HepG2 (cell line): ENCODE measurements around the gene P2RX5. TPM values are rescaled to one million over a fixed set of nuclear protein-coding genes. Genes with fewer than 3 reads are reported as not detected.

Experiments used
- ATF7-NPFF ChIP-seq: sonication (generic); formaldehyde crosslinking; IDR thresholded peaks from 2 replicates; pipeline ENCODE4 v1.8.1; 2023; ENCODE audit warnings: mild to moderate bottlenecking, low read depth, missing genetic modification reagents, moderate library complexity
- HDAC1 ChIP-seq: sonication (generic); formaldehyde crosslinking; IDR thresholded peaks from 2 replicates; pipeline ENCODE4 v1.5.1; 2020; ENCODE audit warnings: mild to moderate bottlenecking, missing genetic modification reagents
- HNRNPL ChIP-seq: fragments of 200-400 bp; formaldehyde crosslinking; IDR thresholded peaks from 2 replicates; pipeline ENCODE4 v1.6.1; 2017; ENCODE audit warnings: mild to moderate bottlenecking, low read depth, low read length
- HOXD1 ChIP-seq: sonication (generic); formaldehyde crosslinking; IDR thresholded peaks from 2 replicates; pipeline ENCODE4 v1.5.0; 2020; ENCODE audit warnings: missing genetic modification reagents
- KDM5A ChIP-seq: fragments of 200-600 bp; sonication (generic); IDR thresholded peaks from 2 replicates; pipeline ENCODE4 v1.7.0; 2018; ENCODE audit warnings: antibody characterized with exemption, mild to moderate bottlenecking, low read length, borderline replicate concordance
- KDM5B ChIP-seq: sonication (generic); formaldehyde crosslinking; IDR thresholded peaks from 2 replicates; pipeline ENCODE4 v1.4.0; 2020; ENCODE audit warnings: missing genetic modification reagents, mild to moderate bottlenecking, borderline replicate concordance
- MTERF4 ChIP-seq: sonication (generic); formaldehyde crosslinking; IDR thresholded peaks from 2 replicates; pipeline ENCODE4 v1.8.0; 2023; ENCODE audit warnings: mild to moderate bottlenecking, missing genetic modification reagents
- PATZ1 ChIP-seq: sonication (generic); formaldehyde crosslinking; IDR thresholded peaks from 2 replicates; pipeline ENCODE4 v1.4.0; 2020; ENCODE audit warnings: missing genetic modification reagents
- PHF5A ChIP-seq: IDR thresholded peaks from one replicate; pipeline ENCODE4 v1.6.1; 2018; ENCODE audit warnings: low read depth, missing genetic modification reagents; ENCODE audit not compliant: unreplicated experiment
- RORA ChIP-seq: sonication (generic); formaldehyde crosslinking; IDR thresholded peaks from 2 replicates; pipeline ENCODE4 v1.5.0; 2020; ENCODE audit warnings: mild to moderate bottlenecking, missing genetic modification reagents, moderate library complexity
- SETDB1 ChIP-seq: sonication (generic); formaldehyde crosslinking; IDR thresholded peaks from 2 replicates; pipeline ENCODE4 v1.5.1; 2020; ENCODE audit warnings: missing genetic modification reagents, mild to moderate bottlenecking, borderline replicate concordance
- SOX5 ChIP-seq: IDR thresholded peaks from 2 replicates; pipeline ENCODE4 v1.6.1; 2016; ENCODE audit warnings: borderline replicate concordance
- TGIF2 ChIP-seq: IDR thresholded peaks from 2 replicates; pipeline ENCODE4 v1.6.1; 2016; ENCODE audit warnings: control low read depth, missing compliant biosample characterization
- ZBTB2 ChIP-seq: sonication (generic); formaldehyde crosslinking; IDR thresholded peaks from 2 replicates; pipeline ENCODE4 v1.8.0; 2022; ENCODE audit warnings: low read depth, missing genetic modification reagents
- ZBTB39 ChIP-seq: sonication (generic); formaldehyde crosslinking; IDR thresholded peaks from 2 replicates; pipeline ENCODE4 v1.5.0; 2020; ENCODE audit warnings: missing genetic modification reagents
- ZFP90 ChIP-seq: sonication (generic); formaldehyde crosslinking; IDR thresholded peaks from 2 replicates; pipeline ENCODE4 v1.8.0; 2022; ENCODE audit warnings: missing genetic modification reagents, mild to moderate bottlenecking, inconsistent platforms, borderline replicate concordance
- ZKSCAN8 ChIP-seq: IDR thresholded peaks from 2 replicates; pipeline ENCODE4 v1.6.1; 2016; ENCODE audit warnings: borderline replicate concordance, missing genetic modification reagents, missing compliant biosample characterization
- ZNF292 ChIP-seq: sonication (generic); formaldehyde crosslinking; IDR thresholded peaks from 2 replicates; pipeline ENCODE4 v1.8.1; 2022; ENCODE audit warnings: mild to moderate bottlenecking, low read depth, missing genetic modification reagents, borderline replicate concordance
- ZNF660 ChIP-seq: sonication (generic); formaldehyde crosslinking; IDR thresholded peaks from 2 replicates; pipeline ENCODE4 v1.5.1; 2020; ENCODE audit warnings: mild to moderate bottlenecking, low read depth, missing genetic modification reagents, borderline replicate concordance
- ZSCAN21 ChIP-seq: sonication (generic); formaldehyde crosslinking; IDR thresholded peaks from 2 replicates; pipeline ENCODE4 v1.8.0; 2022; ENCODE audit warnings: mild to moderate bottlenecking, missing genetic modification reagents, moderate library complexity, borderline replicate concordance
- polyA plus RNA-seq, 8 experiments: library from polyadenylated mRNA; depleted of rRNA in 3 of 8; stranded (reverse) in 7 of 8; unstranded in 1 of 8; fragments of >200 nt; fragmentation: Illumina TruSeq in 4 of 8; extraction: Trizol in 4 of 8; gene quantifications; 2 replicates each; pipeline versions ENCODE4 v1.2.1 to v1.2.3, GENCODE V29; 2011 to 2016; ENCODE audit warnings: low read depth in 4 of 8, missing spikeins in 1 of 8, mixed read lengths in 1 of 8; ENCODE audit not compliant: insufficient read depth in 1 of 8
- total RNA-seq, 5 experiments: library from RNA; depleted of rRNA; stranded (reverse); fragments of >200 nt; fragmentation: Illumina TruSeq; extraction: Trizol; gene quantifications; 2 replicates each; pipeline ENCODE4 v1.2.3, GENCODE V29; 2016; ENCODE audit warnings: low read depth in 1 of 5
- TF ChIP-seq, protein P1 (sequence below): sonication (generic); formaldehyde crosslinking; IDR thresholded peaks from 2 replicates; pipeline ENCODE4 v1.8.1; 2023; ENCODE audit warnings: mild to moderate bottlenecking, moderate library complexity, missing genetic modification reagents

The P2RX5 gene
- total and polyA plus RNA-seq, 2 of the 13 experiments (the other 11 are each of a cell fraction or from before 2014, with no cell fraction given): 0.95 to 1.7 TPM

- peak; percentile 69; the same call in 1 of the 2 replicates for TF ChIP-seq ZBTB39 (CRISPR knock-in tag)
- no peak for TF ChIP-seq ZNF660 (CRISPR knock-in tag)
- peak; percentile 21; the same call in 1 of the 2 replicates for TF ChIP-seq ZNF292 (CRISPR knock-in tag)
- TF ChIP-seq RORA (CRISPR knock-in tag): peak; percentile 17; the same call in 1 of the 2 replicates
- 0 out of 2 replicates have a peak, but pooled peaks have one; percentile 22 for TF ChIP-seq HNRNPL
- peak; percentile 78 for TF ChIP-seq KDM5A
- peak; percentile 30 for TF ChIP-seq PHF5A (CRISPR knock-in tag)
- peak; percentile 49; the same call in 1 of the 2 replicates for TF ChIP-seq TGIF2 (CRISPR knock-in tag)
- peak; percentile 92 for TF ChIP-seq ZFP90 (CRISPR knock-in tag)
- no peak; the same call in 1 of the 2 replicates for TF ChIP-seq SOX5 (CRISPR knock-in tag)
- TF ChIP-seq, protein P1, sequence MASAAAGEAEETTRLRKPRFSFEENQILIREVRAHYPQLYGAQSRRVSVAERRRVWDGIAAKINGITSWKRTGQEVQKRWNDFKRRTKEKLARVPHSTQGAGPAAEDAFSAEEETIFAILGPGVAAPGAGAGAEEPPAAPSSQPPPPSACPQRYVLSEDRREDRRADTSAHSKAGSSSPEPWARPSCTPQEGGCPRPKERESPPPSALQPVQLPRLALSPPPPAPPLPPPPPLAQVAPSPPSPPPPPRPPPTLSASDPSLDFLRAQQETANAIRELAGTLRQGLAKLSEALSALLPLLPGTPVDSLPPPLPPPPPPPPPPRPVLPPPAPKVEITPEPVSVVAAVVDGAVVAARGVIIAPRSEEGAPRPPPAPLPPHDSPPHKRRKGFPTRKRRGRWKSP (CRISPR knock-in tag): peak; percentile 51; the same call in 1 of the 2 replicates
- TF ChIP-seq HDAC1 (CRISPR knock-in tag): no peak
- TF ChIP-seq KDM5B (CRISPR knock-in tag): no peak
- no peak for TF ChIP-seq SETDB1 (CRISPR knock-in tag)
- TF ChIP-seq HOXD1: peak; percentile 71; the same call in 1 of the 2 replicates
- no peak for TF ChIP-seq ATF7-NPFF
- TF ChIP-seq MTERF4: no peak
- no peak; the same call in 1 of the 2 replicates for TF ChIP-seq ZBTB2
- TF ChIP-seq ZKSCAN8: no peak
- TF ChIP-seq ZSCAN21 (CRISPR knock-in tag): peak; percentile 91; the same call in 1 of the 2 replicates
- no peak for TF ChIP-seq PATZ1 (CRISPR knock-in tag)
Measured at GRCh38 chr17:3668279-3669084, 27.5 kb downstream of the P2RX5 start, which contains the start of the genes EMC6 and TAX1BP3 (continued).
